Keratinocyte (primary cell): ENCODE data around the gene COX6B2.

Experiments used
- EZH2 ChIP-seq: IDR thresholded peaks from one replicate; pipeline ENCODE4 v1.6.1; 2012; ENCODE audit warnings: inconsistent platforms, mild to moderate bottlenecking, low read length, moderate library complexity
- TF ChIP-seq, protein P1 (sequence below), 3 experiments: IDR thresholded peaks in 1 of 3; conservative IDR thresholded peaks in 1 of 3; optimal IDR thresholded peaks in 1 of 3; 2 replicates in 2 of 3; 3 replicates in 1 of 3; pipeline versions ENCODE3 to v1.5.1; 2011; ENCODE audit warnings: low read length in 3 of 3, mild to moderate bottlenecking in 3 of 3, moderate library complexity in 2 of 3, control low read depth in 1 of 3, inconsistent platforms in 1 of 3; ENCODE audit not compliant: insufficient read depth in 2 of 3; ENCODE audit errors: extremely low read depth in 1 of 3

DNA sequence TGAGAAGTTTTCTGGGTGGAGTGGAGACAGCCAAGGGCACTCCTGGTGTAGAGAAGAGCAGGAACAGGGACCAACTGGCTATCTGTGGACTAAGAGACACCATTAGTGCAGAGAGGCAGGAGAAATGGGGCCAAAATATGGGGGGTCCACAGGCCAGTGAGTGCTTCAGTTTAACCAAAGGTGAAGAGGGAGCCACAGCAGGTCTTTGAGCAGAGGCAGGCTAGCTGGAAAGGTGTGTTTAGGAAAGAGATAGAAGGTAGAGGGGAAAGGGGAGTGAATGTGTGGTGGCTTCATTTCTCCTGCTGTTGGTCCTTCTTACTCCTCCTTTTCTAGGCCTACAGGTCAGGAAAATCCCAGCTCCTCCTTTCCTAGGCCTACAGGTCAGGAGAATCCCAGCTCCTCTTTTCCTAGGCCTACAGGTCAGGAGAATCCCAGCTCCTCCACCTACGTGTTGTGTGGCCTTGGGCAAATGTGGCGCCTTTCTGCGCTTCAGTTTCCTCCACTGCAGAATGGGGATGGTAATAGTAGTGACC, 28.1 kb upstream of the COX6B2 start:
- TF ChIP-seq, protein P1, sequence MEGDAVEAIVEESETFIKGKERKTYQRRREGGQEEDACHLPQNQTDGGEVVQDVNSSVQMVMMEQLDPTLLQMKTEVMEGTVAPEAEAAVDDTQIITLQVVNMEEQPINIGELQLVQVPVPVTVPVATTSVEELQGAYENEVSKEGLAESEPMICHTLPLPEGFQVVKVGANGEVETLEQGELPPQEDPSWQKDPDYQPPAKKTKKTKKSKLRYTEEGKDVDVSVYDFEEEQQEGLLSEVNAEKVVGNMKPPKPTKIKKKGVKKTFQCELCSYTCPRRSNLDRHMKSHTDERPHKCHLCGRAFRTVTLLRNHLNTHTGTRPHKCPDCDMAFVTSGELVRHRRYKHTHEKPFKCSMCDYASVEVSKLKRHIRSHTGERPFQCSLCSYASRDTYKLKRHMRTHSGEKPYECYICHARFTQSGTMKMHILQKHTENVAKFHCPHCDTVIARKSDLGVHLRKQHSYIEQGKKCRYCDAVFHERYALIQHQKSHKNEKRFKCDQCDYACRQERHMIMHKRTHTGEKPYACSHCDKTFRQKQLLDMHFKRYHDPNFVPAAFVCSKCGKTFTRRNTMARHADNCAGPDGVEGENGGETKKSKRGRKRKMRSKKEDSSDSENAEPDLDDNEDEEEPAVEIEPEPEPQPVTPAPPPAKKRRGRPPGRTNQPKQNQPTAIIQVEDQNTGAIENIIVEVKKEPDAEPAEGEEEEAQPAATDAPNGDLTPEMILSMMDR (optimal IDR thresholded peaks at IDR 0.05 in 1 of 3, IDR thresholded peaks at IDR 0.05 in 1 of 3, conservative IDR thresholded peaks at IDR 0.05 in 1 of 3; ENCODE audit: extremely low read depth in 1 of 3, insufficient read depth in 2 of 3, low read length in 3 of 3): no peak
- TF ChIP-seq EZH2: no peak
